ENCODE results near the gene DIABLO.
A peak's percentile ranks its signal among the peaks of the same experiment; 100 is the strongest.
"Not testable (repeated sequence)": the region's sequence is repeated elsewhere in the genome, so short reads cannot be mapped to it uniquely, and the experiment has no call there.

The DIABLO gene

GRCh38 chr12:122206111-122206881, 19.6 kb downstream of the DIABLO start:
- no peak overlapping the region for H3K4me3 ChIP-seq (ENCODE audit: low read depth, low read length)
- H3K27ac ChIP-seq = no peak overlapping the region
- no peak for DNase-seq
- no peak for TF ChIP-seq CTCF (IDR thresholded peaks at IDR 0.05; ENCODE audit: low read depth, low read length)
- peaks cover 39% of the 10 kb centered on the region for H3K36me3 ChIP-seq
- H3K9me3 ChIP-seq (ENCODE audit: severe bottlenecking) = no peaks in the 10 kb centered on the region
- peaks cover 9% of the 10 kb centered on the region for H3K27me3 ChIP-seq (ENCODE audit: insufficient read depth, low read depth, severe bottlenecking)

- DNase-seq = no peak
- no peak for TF ChIP-seq CTCF (IDR thresholded peaks at IDR 0.05; ENCODE audit: low read depth, low read length)
- no peak overlapping the region for H3K27ac ChIP-seq
- H3K36me3 ChIP-seq = peaks cover 32% of the 10 kb centered on the region
- H3K27me3 ChIP-seq (ENCODE audit: insufficient read depth, low read depth, severe bottlenecking) = peaks cover 9% of the 10 kb centered on the region
- H3K9me3 ChIP-seq (ENCODE audit: severe bottlenecking) = no peaks in the 10 kb centered on the region
- no peak overlapping the region for H3K4me3 ChIP-seq (ENCODE audit: low read depth, low read length)
Observed at GRCh38 chr12:122205053-122205925, 20.6 kb downstream of the DIABLO start.

- peak overlapping the region; percentile 50 for H3K4me3 ChIP-seq (ENCODE audit: low read depth, low read length)
- H3K27me3 ChIP-seq (ENCODE audit: insufficient read depth, low read depth, severe bottlenecking) = peaks cover 9% of the 10 kb centered on the region
- no peak for TF ChIP-seq CTCF (IDR thresholded peaks at IDR 0.05; ENCODE audit: low read depth, low read length)
- H3K27ac ChIP-seq = no peak overlapping the region
- H3K36me3 ChIP-seq = peaks cover 23% of the 10 kb centered on the region
- H3K9me3 ChIP-seq (ENCODE audit: severe bottlenecking) = no peaks in the 10 kb centered on the region
- DNase-seq = no peak
Observed at GRCh38 chr12:122204167-122205052, 21.4 kb downstream of the DIABLO start.

- TF ChIP-seq CTCF (IDR thresholded peaks at IDR 0.05; ENCODE audit: low read depth, low read length) = no peak
- Histone ChIP-seq H3K36me3 (peaks cover 19% of the 10 kb centered on the region), H3K4me3 (ENCODE audit: low read depth, low read length) (peak within 1 kb of the TSS; percentile 50), H3K27ac (no peak within 1 kb of the TSS), H3K27me3 (ENCODE audit: insufficient read depth, low read depth, severe bottlenecking) (peaks cover 9% of the 10 kb centered on the region), H3K9me3 (ENCODE audit: severe bottlenecking) (no peaks in the 10 kb centered on the region)
- DNase-seq = peak; percentile 75
Observed at GRCh38 chr12:122203301-122204166, 22.3 kb downstream of the DIABLO start, which contains the start of gene B3GNT4. TSS of gene B3GNT4 (plus strand) at chr12:122203709. CDS start at chr12:122204619, 910 bp downstream.

GRCh38 chr12:122202811-122203210, 23.0 kb downstream of the DIABLO start:
- H3K27ac ChIP-seq; DNase-seq; H3K27me3 ChIP-seq (ENCODE audit: insufficient read depth, low read depth, severe bottlenecking); H3K9me3 ChIP-seq (ENCODE audit: severe bottlenecking): not testable (repeated sequence)
- H3K4me3 ChIP-seq (ENCODE audit: low read depth, low read length) = peak overlapping the region; percentile 50
- peaks cover 12% of the 10 kb centered on the region for H3K36me3 ChIP-seq
